ENCODE data around the gene WWOX.

The WWOX gene

GRCh38 chr16:78300469-78300868, 201.0 kb downstream of the WWOX start:
- no peak for DNase-seq (ENCODE audit: low read depth)

GRCh38 chr16:78303946-78304345, 204.5 kb downstream of the WWOX start:
- TF ChIP-seq MAX (IDR thresholded peaks at IDR 0.05; ENCODE audit: low read depth, low read length) (no peak), POLR2A (IDR thresholded peaks at IDR 0.05; ENCODE audit: extremely low read depth, insufficient read length) (no peak), MYC (IDR thresholded peaks at IDR 0.05; ENCODE audit: low read depth, low read length) (no peak), CTCF (IDR thresholded peaks at IDR 0.05; ENCODE audit: low read depth, low read length) (no peak)
- DNase-seq (ENCODE audit: low read depth), result no peak
- H3K4me3 ChIP-seq (ENCODE audit: low read depth, low read length), result no peak overlapping the region

More at GRCh38 chr16:78300469-78300868, 201.0 kb downstream of the WWOX start:
- TF ChIP-seq CTCF (IDR thresholded peaks at IDR 0.05; ENCODE audit: low read depth, low read length) (no peak), MAX (IDR thresholded peaks at IDR 0.05; ENCODE audit: low read depth, low read length) (no peak)
- no peak overlapping the region for H3K4me3 ChIP-seq (ENCODE audit: low read depth, low read length)

- TF ChIP-seq MYC (IDR thresholded peaks at IDR 0.05; ENCODE audit: low read depth, low read length), result no peak
- TF ChIP-seq CTCF (IDR thresholded peaks at IDR 0.05; ENCODE audit: low read depth, low read length), result no peak
- TF ChIP-seq POLR2A (IDR thresholded peaks at IDR 0.05; ENCODE audit: extremely low read depth, insufficient read length), result no peak
- TF ChIP-seq MAX (IDR thresholded peaks at IDR 0.05; ENCODE audit: low read depth, low read length), result no peak
Observed at GRCh38 chr16:78306361-78306760, 206.9 kb downstream of the WWOX start.

GRCh38 chr16:78307824-78308528, 208.5 kb downstream of the WWOX start:
- no peak overlapping the region for H3K4me3 ChIP-seq (ENCODE audit: low read depth, low read length)
- DNase-seq (ENCODE audit: low read depth), result no peak
- TF ChIP-seq MYC (IDR thresholded peaks at IDR 0.05; ENCODE audit: low read depth, low read length), result no peak
- no peak for TF ChIP-seq CTCF (IDR thresholded peaks at IDR 0.05; ENCODE audit: low read depth, low read length)
- no peak for TF ChIP-seq MAX (IDR thresholded peaks at IDR 0.05; ENCODE audit: low read depth, low read length)
- no peak for TF ChIP-seq POLR2A (IDR thresholded peaks at IDR 0.05; ENCODE audit: extremely low read depth, insufficient read length)

More at GRCh38 chr16:78306361-78306760, 206.9 kb downstream of the WWOX start:
- H3K4me3 ChIP-seq (ENCODE audit: low read depth, low read length), result no peak overlapping the region
- DNase-seq (ENCODE audit: low read depth), result no peak

GRCh38 chr16:78309763-78310162, 210.3 kb downstream of the WWOX start:
- no peak overlapping the region for H3K4me3 ChIP-seq (ENCODE audit: low read depth, low read length)
- DNase-seq (ENCODE audit: low read depth), result no peak
- TF ChIP-seq MYC (IDR thresholded peaks at IDR 0.05; ENCODE audit: low read depth, low read length), result no peak
- no peak for TF ChIP-seq CTCF (IDR thresholded peaks at IDR 0.05; ENCODE audit: low read depth, low read length)
- no peak for TF ChIP-seq POLR2A (IDR thresholded peaks at IDR 0.05; ENCODE audit: extremely low read depth, insufficient read length)
- no peak for TF ChIP-seq MAX (IDR thresholded peaks at IDR 0.05; ENCODE audit: low read depth, low read length)

Measured in NB4 (cell line).